Activated naive CD4-positive, alpha-beta T cell treated with anti-CD3 and anti-CD28 coated beads, Interleukin-2, amount 50 U/mL, for 16 hours (primary cell): Measurements from ENCODE around the gene NEUROD4.
"Not testable (repeated sequence)": the region's sequence is repeated elsewhere in the genome, so short reads cannot be mapped to it uniquely, and the experiment has no call there.

Experiments used
- DNase-seq: peaks from one replicate; pipeline ENCODE4 v3.0.0-alpha.2; 2020

Gene NEUROD4, protein sequence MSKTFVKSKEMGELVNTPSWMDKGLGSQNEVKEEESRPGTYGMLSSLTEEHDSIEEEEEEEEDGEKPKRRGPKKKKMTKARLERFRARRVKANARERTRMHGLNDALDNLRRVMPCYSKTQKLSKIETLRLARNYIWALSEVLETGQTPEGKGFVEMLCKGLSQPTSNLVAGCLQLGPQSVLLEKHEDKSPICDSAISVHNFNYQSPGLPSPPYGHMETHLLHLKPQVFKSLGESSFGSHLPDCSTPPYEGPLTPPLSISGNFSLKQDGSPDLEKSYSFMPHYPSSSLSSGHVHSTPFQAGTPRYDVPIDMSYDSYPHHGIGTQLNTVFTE

DNA sequence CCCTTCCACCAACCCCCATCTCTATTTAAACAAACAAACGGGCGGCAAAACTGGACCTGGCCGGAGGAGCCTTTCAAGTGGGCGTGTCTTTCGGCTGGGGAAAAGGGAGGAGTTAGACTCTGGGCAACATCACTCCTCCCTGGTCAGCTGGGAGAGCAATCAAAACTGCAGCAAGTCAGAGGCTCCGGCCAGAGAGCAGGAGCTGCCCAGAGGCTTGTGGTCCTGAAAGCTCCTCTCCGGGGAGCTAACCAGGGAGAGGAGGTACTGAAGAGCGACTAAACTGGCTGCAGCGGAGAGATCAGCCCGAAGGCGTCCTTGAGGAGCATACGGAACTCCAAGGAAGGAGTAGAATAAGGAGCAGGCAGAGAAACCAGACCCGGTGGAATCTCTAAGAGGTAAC lies at the start of gene NEUROD4:
TSS of gene NEUROD4 (plus strand) at position 191 of the 400 bp plus-strand sequence. CDS start 6,466 bp downstream, outside the sequence.
- DNase-seq = no peak

DNA sequence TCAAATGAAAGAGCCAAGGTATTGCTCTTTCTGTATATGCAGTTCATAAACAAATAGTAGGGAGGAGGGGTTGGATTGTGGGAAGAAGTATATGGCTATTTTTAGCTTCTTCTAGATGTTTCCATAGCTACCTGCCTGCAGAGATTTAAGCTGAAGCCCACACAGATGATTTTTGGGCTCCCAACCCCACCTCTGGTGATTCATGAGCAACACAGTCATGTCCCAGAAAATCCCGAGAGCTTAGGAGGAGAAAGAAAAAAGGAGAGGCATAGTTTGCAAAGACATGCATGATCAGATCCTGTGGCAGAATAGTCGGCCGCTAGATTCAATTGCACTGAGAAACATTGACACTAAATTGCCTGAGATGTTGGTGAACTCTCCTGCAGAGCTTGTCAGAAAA lies 49.0 kb upstream of the NEUROD4 start:
- no peak for DNase-seq

DNA sequence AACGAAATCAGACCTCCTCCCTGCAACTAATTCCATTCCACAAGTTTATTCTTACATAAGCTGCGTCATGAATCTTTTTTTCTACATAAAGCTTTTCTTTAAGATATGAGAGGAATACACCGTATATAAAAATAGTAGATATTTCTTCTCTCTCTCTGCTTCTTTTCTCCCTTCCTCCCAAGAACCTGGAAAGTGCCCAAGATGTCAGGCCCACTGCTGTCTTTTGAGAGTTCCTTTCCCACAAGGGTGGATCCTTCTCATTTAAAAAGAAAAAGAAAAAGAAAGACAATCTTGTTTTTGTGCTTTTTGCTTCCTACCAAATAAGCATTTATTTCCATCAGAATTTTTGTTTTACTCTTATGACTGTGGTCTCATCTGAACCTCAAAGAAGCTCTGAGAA lies 46.2 kb upstream of the NEUROD4 start:
- no peak for DNase-seq

DNA sequence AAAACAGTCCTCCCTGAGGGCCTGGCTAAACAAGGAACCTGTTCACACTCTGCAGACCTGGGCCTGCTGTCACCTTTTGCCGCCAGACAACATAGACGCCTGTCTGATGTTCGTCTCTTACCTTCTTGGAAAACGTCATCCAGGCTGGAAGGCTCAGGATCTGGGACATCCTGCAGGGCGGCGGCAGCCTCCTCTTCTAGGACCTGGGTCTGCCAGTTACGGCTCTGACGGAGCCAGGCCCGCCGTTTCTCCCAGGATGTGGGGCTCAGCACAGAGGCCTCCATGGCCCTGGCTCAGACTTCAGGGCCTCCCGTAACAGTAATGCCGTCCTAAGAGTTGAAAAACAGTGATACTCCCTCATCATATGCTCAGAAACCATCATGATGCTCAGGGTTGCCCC lies 45.5 kb upstream of the NEUROD4 start:
- DNase-seq = no peak

DNA sequence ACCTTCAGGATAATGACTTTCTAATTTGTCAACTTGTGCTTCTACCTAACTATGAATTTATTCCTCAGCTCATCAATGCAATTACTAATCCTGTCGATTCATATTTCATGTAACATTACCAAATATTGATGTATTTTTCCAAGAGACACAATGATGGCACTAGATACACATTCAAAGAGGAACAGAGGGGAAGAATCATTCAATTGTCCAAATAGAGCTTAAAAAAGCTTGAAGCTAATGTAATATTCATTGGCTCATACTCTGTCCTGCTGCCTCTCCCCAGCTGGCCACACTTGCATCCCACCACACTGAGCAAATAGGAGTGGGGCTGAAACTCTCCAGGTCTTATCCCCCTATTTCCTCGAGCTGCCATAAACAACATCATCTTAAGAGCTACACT lies 44.5 kb upstream of the NEUROD4 start:
- no peak for DNase-seq

DNA sequence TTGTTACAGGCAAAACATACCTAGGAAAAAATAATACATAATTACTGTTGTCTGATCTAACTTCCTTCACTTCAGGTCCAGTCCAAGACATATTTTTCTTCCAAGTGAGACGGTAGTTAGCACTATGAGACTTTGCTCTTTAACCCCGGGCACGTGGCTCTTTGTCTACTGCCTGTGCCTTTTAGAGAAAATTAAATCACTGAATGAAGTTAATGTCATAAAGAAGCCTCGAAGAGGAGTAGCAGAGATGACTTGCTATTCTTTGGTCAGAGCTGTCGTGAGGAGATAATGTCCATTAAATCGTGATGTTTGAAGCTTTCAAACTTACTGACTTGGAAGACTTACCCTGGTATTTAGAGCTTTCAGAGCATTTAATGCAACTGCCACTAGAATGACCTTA lies 43.9 kb upstream of the NEUROD4 start:
- no peak for DNase-seq

DNA sequence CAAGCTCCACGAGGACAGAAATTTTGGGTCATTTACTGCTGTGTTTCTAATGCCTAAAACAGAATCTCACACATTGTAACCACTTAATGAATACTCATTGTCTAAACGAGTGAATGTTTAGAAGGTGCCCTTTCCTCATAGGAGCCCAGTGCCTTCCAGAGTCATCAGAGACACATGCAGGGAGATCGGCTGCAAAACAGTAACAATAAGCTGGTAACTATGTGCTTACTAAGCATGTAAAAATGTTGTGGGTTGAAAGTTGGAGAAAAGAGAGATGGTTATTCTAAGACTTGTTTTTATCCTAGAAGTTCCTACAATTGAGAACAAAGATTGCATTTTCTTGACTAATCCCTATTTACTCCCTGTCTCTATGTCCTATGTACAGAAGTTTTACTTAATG lies 42.6 kb upstream of the NEUROD4 start:
- DNase-seq = no peak

DNA sequence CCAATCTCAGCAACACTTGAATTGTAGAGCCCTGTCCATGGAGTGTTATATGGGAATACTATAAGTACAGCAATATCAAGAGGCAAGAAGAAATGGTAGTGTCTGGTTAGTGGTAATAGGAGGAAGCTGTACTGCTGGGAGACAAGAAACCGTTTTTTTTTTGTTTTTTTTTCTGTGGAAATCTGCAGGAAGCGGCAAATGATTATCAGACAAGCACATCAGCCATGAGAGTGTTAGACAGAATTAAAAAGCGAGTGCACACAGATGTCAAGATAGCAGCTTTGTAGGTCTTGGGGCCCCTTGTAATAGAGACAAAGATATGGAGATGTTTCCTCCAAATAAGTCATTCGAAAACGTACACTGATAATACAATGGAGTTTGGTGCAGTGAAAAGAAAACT lies 41.9 kb upstream of the NEUROD4 start:
- no peak for DNase-seq

DNA sequence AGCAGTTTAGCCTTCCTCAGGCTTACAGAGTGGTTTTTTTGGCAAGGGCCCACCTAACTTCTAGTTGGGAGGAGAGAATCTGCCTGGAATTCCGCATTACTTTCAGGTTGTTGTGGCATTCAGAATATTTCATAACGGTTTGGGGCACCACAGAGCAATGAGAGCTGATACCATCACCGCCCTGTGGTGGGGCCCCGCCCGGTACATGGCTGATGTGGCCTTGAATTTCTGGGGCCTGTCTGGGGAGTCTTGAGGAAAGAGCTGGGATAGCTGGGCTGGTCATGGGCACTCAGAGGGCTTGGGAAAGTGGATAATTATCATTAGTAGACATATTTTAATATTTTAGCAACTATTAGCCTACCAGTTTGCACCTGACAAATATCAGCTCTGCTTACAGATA lies 39.4 kb upstream of the NEUROD4 start:
- peak; percentile 39 for DNase-seq

DNA sequence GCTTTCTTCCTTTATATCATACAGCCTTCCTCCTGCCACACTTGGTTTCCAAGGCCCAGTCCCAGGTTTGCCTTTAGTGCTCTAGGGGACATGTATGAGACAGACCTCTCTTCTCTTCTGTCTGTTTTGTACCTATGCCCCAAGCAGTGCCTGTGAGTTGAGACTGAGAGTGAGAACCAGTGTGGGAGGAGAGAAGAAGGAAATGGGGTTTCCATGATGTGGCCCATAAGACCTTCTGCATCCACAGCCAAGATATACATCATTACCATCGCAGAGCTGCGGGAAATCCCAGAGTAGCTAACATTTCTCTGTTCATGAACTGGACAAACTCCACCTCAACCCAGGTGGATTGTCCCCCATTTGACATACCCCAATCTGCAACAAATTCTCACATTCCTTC lies 38.0 kb upstream of the NEUROD4 start:
- DNase-seq = peak; percentile 56

DNA sequence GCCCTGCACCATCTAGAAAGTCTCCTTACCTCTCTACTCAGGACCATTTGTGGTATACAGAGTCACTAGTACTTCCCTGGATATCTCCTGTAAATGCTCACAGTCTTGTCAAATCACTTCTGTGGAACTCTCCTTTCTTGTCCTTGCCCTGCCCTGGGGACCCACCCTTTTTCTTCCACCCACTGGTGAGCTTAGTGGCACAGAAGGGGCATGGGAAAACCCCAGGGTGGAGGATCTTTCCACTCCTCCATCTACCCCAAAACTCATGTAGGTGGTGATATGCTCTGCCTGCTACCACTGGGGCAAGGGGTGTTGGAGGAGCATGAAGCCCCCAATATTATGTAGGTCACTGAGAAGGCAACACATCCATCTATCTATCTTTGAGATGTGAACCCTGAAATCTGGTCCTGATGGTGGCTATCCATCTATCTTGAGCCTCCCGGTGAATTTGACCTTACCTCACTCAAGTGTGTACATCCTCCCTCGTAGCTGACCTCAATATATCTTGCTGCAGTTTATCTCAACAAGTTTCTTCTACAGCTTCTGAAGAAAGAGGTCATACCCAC lies 36.2 kb upstream of the NEUROD4 start:
- DNase-seq = peak; percentile 52

DNA sequence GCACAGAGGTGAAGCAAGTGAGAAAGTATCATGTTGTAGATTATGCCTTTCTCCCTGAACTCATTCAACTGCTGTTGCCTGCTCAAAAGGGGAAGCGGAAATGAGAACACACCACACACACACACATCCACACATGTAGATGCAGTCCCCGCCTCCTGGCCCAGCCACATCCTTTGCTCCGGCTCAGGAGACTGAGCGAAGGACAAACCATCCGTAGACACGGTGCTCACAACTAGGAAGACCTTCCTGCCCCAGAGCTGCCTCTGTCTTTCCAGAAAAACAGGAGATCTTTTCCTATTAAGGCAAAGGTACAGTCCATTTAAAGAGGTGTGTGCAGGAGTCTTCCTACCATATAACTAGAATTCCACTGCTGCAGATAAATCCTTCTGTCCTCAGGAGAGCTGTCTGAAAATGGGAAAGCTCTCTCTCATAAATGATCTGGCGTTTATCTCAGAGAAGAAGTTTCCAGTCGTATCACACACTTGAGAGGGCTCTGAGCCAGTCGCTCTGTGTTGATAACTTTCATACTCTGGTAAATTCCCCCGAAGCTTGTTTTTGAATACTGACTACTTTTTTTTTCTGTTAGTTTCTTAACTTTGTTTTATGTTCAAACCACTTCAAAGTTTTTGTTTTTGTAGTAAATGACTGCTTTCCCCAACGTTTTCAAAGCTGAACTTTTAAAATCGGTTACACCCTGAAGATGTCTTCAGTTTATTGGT lies 35.0 kb upstream of the NEUROD4 start, which contains the start of gene TESPA1:
TSS of gene TESPA1 (minus strand) at position 105 of the 719 bp plus-strand sequence. CDS start 10,200 bp downstream, outside the sequence.
- peak; percentile 77 for DNase-seq

DNA sequence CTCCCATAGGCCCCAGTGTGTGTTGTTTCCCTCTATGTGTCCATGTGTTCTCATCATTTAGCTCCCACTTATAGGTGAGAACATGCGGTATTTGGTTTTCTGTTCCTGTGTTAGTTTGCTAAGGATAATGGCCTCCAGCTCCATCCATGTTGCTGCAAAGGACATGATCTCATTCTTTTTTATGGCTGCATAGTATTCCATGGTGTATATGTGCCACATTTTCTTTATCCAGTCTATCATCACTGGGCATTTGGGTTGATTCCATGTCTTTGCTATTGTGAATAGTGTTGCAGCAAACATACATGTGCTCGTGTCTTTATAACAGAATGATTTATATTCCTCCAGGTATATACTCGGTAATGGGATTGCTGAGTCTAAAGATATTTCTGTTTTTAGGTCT lies 33.0 kb upstream of the NEUROD4 start:
- not testable (repeated sequence) for DNase-seq

DNA sequence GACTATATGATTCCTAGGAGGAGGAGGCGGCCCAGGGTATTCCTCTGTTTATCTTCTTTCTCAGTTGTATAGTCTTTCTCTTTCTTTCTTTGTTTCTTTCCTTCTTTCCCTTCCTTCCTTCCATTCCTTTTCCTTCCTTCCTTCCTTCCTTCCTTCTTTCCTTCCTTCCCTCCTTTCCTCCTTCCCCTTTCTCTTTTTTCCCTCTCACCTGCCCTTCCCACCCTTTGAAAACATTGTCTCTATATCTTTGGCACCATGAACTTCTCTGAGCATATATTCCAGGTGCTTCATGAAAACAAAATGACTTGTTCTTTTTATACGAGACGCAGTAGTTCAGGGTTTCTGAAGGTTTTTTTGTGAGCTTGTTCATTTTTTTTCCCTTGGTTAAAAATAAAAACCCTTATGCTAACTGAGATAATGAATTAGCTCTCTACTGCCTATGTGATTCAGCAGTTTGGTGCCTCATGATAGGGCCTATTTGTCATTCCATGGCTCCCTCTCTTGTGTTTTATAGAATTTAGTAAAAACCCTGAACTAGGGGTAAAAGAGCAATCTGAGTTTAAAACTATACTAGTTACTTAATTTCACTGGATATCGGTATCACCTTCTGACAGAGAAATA lies 32.1 kb upstream of the NEUROD4 start:
- DNase-seq = no peak

DNA sequence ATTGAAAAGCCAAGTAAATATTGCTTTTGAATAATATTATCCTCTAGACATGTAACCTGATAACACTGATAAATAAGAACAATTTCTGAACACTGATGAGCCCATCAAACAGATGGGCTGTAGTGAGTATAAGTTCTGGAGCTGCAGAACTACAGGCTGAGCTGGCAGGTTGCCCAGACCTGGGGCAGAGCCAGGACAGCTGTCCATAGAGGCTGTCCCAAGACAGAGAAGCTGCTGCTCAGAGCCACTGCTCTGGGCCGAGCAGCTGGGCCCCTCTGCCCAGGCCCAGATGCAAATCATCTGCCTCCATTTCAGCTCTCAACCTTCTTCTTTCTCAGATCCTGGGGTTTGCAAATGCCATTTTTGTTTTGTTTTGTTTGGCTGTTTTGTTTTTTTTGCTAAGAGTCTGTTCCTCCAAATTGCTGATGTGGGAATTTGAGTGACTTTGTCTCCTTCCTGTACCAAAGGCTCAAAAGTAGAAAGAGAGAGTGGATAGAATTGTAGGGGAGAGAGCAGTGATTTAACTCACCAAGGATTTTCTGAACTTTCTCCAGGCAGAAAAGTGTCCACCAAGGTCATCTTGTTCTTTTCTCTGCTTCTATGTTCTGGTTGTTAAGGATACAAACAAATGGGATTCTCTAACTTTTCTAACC lies 31.2 kb upstream of the NEUROD4 start:
- no peak for DNase-seq

DNA sequence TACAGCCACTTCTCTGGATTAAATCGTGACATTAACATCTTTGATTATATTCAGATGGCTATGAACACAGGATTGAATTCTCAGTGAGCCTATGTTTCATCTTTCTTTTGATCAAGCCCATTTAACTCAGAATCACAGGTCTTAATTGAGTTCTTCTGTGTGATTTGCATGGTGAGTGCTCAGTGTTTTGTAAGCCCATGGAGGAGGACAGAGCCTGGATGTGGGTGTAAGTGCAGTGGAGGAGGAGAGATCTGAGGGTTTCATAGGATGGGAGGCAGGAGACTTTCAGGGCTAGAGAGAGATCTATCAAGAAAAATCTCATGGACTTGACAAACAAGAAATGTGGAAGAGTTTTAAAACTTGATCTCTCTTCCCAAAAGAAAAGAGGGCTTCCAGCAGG lies 29.9 kb upstream of the NEUROD4 start:
- DNase-seq = no peak

DNA sequence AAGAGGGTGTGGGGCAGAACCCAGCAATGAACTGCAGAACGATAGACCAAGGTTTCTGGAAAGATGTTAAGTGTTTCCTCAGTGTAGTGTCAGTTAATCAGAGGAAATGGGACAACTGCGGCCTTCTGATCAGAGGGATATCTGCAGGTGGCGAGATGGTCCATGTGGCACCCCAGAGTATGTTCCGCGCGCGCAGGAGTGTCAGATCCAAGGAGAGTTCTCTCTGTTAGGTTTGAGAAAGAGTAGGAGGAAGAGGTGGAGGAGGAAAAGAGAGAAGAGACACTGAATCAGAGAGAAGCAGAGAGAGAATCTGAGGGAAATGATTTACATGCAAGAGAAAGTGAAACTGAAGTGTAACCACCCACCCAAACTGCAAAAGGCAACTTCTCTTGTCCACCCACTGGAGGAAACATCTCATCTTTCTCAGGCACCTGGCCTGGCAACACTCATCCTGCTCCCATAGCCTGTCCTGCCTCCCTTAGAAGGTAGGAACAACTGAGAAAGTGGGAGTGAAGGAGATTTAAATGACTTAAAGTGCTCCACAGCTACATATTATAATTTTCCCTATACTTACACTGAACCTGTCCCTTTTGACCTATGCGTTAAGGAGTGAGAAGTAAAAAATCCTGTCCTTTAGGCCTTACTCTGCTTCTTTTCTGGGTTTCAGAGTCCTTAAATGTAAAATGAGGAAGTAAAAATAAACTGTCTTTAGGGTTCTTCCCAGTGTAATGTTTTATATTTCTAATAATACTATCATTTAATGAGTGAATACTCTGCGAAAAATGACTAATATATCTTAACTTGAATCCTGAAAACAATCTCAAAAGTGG lies 28.4 kb upstream of the NEUROD4 start:
- DNase-seq = peak; percentile 50

DNA sequence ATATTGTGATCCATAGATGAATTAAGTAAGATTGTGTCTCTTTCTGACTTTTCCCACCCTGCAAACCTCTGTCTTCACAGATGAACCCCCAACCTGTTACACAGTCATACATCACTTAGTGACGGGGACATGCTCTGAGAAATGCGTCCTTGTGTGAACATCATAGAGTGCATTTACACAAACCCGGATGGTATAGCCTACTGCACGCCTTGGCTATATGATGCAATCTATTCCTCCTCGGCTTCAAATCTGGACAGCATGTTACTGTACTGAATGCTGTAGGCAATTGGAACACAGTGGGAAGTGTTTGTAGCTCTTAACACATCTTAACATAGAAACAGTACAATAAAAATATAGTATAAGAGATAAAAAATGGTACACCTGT lies 27.8 kb upstream of the NEUROD4 start:
- peak; percentile 13 for DNase-seq

DNA sequence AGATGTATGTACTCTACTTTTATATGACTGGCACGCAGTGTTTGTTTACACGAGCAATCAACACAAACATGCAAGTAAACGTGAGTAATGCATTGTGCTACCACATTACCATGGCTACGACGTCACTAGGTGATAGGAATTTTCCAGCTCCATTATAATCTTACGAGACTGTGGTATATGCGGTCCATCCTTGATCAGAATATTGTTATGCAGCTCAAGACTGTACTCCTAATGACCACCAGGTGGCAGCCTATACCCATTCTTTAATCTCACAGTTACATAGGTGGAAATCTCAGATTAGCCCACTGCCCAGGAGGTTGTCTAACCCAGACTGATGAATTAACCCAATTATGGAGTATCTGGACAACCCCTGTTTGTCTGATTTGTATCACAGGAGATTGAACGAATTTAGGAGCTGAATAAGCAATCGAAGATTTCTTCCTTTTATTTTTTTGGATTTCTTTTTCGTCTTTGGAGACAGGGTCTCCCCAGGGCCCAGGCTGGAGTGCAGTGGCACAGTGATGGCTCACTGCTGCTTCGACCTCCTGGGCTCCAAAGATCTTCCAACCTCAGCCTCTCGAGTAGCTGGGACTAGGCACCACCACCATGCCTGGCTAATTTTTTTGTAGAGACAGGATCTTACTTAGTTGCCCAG lies 26.5 kb upstream of the NEUROD4 start:
- peak; percentile 39 for DNase-seq

DNA sequence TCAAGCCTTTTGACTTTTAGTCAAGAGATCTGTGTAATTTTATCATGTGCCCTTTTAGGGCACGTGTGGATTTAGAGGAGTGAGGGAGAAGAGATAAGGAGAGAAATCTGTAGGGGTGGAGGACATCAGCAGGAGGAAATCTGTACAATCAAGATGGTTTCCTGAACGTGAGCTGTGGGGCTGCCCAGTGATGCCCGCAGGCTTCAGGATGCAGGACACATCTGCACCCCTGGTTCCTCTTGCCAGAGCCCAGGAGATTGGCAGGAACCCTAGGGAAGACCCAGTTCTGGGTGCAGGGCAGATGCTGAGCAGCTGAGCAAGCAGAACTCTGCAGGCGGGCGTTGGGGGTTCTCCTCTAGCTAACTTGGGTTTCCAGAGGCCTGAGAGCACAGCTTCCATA lies 23.6 kb upstream of the NEUROD4 start:
- DNase-seq = no peak

DNA sequence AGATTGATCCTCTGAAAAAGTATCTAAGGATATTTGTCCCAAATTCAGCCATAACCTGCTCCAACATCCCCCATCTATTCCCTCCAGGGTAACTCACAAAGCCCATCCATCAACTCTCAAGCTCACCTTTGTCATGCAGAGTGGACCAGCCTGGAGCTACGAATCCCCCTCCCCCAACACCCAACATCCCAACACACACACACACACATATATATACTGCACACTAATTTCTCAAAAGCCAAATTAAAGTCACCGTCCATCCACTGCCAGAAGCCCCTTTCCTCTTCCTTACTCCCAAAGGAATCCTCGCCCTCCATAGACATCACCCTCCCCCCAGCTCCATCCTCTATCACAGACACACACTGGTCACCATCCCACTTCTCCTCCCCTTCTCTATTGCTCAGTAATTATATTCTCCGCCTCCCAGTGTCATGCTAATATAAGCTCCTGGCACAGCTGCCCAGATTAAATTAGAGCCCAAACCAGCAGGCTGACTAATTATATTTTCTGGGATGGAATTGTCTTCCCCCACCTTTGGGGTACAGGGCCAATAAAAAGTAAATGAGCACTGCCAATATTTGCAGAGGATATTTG lies 21.7 kb upstream of the NEUROD4 start:
- no peak for DNase-seq
